ENCODE data around the gene NGEF.

Gene NGEF

DNA sequence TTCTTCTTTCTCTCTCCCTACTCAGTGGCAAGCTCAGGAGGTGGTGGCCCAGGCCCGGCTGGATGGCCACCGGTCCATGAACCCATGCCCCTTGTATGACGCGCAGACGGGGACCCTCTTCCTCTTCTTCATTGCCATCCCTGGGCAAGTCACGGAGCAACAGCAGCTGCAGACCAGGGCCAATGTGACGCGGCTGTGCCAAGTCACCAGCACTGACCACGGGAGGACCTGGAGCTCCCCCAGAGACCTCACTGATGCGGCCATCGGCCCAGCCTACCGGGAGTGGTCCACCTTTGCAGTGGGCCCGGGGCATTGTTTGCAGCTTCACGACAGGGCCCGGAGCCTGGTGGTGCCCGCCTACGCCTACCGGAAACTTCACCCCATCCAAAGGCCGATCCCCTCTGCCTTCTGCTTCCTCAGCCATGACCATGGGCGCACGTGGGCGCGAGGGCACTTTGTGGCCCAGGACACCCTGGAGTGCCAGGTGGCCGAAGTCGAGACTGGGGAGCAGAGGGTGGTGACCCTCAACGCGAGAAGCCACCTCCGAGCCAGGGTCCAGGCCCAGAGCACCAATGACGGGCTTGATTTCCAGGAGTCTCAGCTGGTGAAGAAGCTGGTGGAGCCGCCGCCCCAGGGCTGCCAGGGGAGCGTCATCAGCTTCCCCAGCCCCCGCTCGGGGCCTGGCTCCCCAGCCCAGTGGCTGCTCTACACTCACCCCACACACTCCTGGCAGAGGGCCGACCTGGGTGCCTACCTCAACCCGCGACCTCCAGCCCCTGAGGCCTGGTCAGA, 21.2 kb upstream of the NGEF start:
- no peak for TF ChIP-seq POLR2AphosphoS5 (IDR thresholded peaks at IDR 0.05; ENCODE audit: low read depth, low read length)
- TF ChIP-seq SIN3A (IDR thresholded peaks at IDR 0.05; ENCODE audit: borderline replicate concordance, insufficient read depth, low read length), result no peak
- TF ChIP-seq, protein P1, sequence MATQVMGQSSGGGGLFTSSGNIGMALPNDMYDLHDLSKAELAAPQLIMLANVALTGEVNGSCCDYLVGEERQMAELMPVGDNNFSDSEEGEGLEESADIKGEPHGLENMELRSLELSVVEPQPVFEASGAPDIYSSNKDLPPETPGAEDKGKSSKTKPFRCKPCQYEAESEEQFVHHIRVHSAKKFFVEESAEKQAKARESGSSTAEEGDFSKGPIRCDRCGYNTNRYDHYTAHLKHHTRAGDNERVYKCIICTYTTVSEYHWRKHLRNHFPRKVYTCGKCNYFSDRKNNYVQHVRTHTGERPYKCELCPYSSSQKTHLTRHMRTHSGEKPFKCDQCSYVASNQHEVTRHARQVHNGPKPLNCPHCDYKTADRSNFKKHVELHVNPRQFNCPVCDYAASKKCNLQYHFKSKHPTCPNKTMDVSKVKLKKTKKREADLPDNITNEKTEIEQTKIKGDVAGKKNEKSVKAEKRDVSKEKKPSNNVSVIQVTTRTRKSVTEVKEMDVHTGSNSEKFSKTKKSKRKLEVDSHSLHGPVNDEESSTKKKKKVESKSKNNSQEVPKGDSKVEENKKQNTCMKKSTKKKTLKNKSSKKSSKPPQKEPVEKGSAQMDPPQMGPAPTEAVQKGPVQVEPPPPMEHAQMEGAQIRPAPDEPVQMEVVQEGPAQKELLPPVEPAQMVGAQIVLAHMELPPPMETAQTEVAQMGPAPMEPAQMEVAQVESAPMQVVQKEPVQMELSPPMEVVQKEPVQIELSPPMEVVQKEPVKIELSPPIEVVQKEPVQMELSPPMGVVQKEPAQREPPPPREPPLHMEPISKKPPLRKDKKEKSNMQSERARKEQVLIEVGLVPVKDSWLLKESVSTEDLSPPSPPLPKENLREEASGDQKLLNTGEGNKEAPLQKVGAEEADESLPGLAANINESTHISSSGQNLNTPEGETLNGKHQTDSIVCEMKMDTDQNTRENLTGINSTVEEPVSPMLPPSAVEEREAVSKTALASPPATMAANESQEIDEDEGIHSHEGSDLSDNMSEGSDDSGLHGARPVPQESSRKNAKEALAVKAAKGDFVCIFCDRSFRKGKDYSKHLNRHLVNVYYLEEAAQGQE (IDR thresholded peaks at IDR 0.05; ENCODE audit: insufficient read depth in 1 of 2, low read depth in 2 of 2, low read length in 2 of 2), result no peak
- no peak for TF ChIP-seq FOXP2 (optimal IDR thresholded peaks at IDR 0.05; ENCODE audit: borderline replicate concordance, extremely low read depth, extremely low read length, insufficient read depth)
- TF ChIP-seq TAF1 (IDR thresholded peaks at IDR 0.05; ENCODE audit: borderline replicate concordance, insufficient read depth, low read length), result no peak

DNA sequence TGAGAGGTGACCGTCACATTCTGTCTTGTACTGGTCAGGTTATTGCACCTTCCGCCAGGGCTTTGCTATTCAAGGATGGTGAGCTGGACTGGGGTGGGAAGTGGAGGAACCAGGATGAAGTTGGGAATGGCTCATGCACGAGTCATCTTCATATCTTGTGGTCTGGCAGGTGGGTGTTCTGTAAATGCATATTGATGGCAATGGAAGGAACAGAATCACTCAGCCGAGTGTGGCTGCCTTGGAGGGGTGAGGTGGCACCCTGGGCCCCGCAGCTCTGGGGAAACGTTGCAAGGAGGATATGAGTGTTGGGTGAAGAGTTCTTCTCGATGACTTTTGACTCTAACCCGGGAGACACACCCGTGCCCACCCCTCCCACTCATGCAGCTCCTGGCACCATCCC, 20.6 kb upstream of the NGEF start:
- TF ChIP-seq FOXP2 (optimal IDR thresholded peaks at IDR 0.05; ENCODE audit: borderline replicate concordance, extremely low read depth, extremely low read length, insufficient read depth) (no peak), TAF1 (IDR thresholded peaks at IDR 0.05; ENCODE audit: borderline replicate concordance, insufficient read depth, low read length) (no peak), POLR2AphosphoS5 (IDR thresholded peaks at IDR 0.05; ENCODE audit: low read depth, low read length) (no peak), SIN3A (IDR thresholded peaks at IDR 0.05; ENCODE audit: borderline replicate concordance, insufficient read depth, low read length) (no peak)
- TF ChIP-seq, protein P1 (IDR thresholded peaks at IDR 0.05; ENCODE audit: insufficient read depth in 1 of 2, low read depth in 2 of 2, low read length in 2 of 2), result no peak

DNA sequence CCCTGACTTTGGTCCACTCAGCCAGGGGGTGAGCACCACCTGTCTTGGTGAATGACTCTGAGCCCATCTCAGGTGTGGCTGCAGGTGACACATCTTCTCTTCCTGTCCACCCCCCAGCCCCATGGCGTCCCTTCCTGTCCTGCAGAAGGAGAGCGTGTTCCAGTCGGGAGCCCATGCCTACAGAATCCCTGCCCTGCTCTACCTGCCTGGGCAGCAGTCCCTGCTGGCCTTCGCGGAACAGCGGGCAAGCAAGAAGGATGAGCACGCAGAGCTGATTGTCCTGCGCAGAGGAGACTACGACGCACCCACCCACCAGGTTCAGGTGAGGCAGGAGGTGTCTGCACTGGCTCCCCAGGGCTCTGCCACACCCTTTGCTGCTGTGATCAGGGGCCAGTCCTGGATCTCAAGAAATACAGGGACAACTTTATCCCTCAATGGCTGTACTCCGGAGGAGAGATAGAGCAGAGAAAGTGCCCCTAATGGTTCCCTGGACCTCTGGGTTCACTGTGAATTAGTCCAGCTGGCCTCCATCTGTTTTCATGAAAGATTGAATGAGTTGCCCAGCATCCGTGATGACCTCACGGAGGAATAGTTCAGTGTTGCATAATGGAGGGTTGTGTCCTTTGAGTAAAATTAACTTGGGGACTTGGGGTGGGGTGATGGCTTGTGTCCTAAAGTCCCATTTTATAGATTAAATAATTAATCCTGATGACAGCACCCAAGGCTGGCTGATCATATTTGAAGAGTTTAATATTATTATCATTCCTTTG, 19.7 kb upstream of the NGEF start, which contains the start of gene NEU2:
NEU2 (plus strand) TSS at position 122 of the 770 bp plus-strand sequence; CDS start at position 122, 0 bp downstream.
- TF ChIP-seq FOXP2 (optimal IDR thresholded peaks at IDR 0.05; ENCODE audit: borderline replicate concordance, extremely low read depth, extremely low read length, insufficient read depth), result no peak
- TF ChIP-seq SIN3A (IDR thresholded peaks at IDR 0.05; ENCODE audit: borderline replicate concordance, insufficient read depth, low read length), result no peak
- TF ChIP-seq POLR2AphosphoS5 (IDR thresholded peaks at IDR 0.05; ENCODE audit: low read depth, low read length), result no peak
- TF ChIP-seq, protein P1 (IDR thresholded peaks at IDR 0.05; ENCODE audit: insufficient read depth in 1 of 2, low read depth in 2 of 2, low read length in 2 of 2), result no peak
- TF ChIP-seq TAF1 (IDR thresholded peaks at IDR 0.05; ENCODE audit: borderline replicate concordance, insufficient read depth, low read length), result no peak

DNA sequence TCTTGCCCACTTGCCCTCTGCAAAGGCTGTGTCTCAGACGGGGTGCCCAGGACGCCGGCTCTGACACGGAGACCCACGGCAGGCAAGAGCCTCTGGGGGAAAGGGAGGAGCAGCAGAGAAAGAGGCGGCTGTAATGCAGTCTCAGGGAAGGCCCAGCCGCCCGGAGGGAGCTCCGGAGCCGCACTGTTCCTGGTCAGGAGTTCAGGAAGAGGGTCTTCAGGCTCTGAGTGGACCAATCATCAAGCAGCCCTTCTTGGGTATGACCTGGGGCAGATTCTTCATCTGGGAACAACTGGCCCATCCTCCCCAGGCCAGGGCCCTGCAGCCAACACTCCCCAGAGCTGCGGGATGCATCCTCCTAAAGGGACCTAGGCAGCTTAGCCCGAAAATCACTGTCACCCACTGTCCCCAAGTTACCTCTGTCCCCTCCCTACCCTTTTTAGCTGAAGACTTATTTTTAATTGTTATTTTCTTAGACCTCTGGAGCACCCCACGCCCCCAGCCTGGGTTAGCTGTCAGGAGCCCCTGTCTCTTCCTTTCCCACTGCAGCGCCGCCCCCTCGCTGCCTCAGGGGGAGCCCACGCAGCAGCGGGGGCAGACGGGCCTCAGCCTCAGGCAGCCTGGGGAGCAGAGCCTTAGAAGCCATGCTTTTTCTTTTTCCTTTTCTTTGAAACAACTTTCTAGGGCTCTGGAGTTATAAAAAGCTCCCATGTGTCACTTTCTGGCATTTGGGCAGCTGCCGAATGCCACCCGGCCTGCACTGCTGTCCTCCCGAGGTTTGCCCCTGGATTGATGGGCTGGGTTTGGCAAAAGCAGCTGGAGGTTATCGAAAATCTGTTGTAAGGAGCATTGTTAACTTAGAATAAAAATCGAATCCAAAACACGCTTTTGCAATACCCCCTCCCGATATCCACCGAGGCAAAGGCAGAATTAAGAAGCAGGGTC, 18.8 kb upstream of the NGEF start:
- TF ChIP-seq TAF1 (IDR thresholded peaks at IDR 0.05; ENCODE audit: borderline replicate concordance, insufficient read depth, low read length), result no peak
- no peak for TF ChIP-seq SIN3A (IDR thresholded peaks at IDR 0.05; ENCODE audit: borderline replicate concordance, insufficient read depth, low read length)
- TF ChIP-seq, protein P1 (IDR thresholded peaks at IDR 0.05; ENCODE audit: insufficient read depth in 1 of 2, low read depth in 2 of 2, low read length in 2 of 2), result no peak
- TF ChIP-seq POLR2AphosphoS5 (IDR thresholded peaks at IDR 0.05; ENCODE audit: low read depth, low read length), result no peak
- TF ChIP-seq FOXP2 (optimal IDR thresholded peaks at IDR 0.05; ENCODE audit: borderline replicate concordance, extremely low read depth, extremely low read length, insufficient read depth), result no peak
